Coronary artery (tissue), 2 donors: ENCODE measurements around the gene MARCKS.

Experiments used
- DNase-seq: peaks from one replicate; pipeline ENCODE4 v3.0.0-alpha.2; 2017; ENCODE audit warnings: low spot score
- H3K27ac ChIP-seq, 2 donors: fragments of 200-600 bp; sonication (generic); one replicate each; pipeline ENCODE4 v1.5.1; 2016 to 2019
- H3K4me3 ChIP-seq: fragments of 200-600 bp; sonication (generic); 2 replicates; pipeline ENCODE4 v1.5.1; 2016; ENCODE audit warnings: mild to moderate bottlenecking, moderate library complexity
- TF ChIP-seq, protein P1 (sequence below): fragments of 200-600 bp; sonication (generic); IDR thresholded peaks from one replicate; pipeline ENCODE4 v1.5.1; 2019; ENCODE audit warnings: antibody characterized with exemption

The MARCKS gene

GRCh38 chr6:113848280-113848679 is 8.9 kb upstream of the MARCKS start:
- DNase-seq: no peak
- Histone ChIP-seq H3K27ac (no peak overlapping the region), H3K4me3 (no peak overlapping the region)
- TF ChIP-seq, protein P1, sequence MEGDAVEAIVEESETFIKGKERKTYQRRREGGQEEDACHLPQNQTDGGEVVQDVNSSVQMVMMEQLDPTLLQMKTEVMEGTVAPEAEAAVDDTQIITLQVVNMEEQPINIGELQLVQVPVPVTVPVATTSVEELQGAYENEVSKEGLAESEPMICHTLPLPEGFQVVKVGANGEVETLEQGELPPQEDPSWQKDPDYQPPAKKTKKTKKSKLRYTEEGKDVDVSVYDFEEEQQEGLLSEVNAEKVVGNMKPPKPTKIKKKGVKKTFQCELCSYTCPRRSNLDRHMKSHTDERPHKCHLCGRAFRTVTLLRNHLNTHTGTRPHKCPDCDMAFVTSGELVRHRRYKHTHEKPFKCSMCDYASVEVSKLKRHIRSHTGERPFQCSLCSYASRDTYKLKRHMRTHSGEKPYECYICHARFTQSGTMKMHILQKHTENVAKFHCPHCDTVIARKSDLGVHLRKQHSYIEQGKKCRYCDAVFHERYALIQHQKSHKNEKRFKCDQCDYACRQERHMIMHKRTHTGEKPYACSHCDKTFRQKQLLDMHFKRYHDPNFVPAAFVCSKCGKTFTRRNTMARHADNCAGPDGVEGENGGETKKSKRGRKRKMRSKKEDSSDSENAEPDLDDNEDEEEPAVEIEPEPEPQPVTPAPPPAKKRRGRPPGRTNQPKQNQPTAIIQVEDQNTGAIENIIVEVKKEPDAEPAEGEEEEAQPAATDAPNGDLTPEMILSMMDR: no peak

GRCh38 chr6:113848811-113849210 is 8.3 kb upstream of the MARCKS start:
- TF ChIP-seq, protein P1: no peak
- H3K27ac ChIP-seq: no peak overlapping the region
- no peak overlapping the region for H3K4me3 ChIP-seq
- no peak for DNase-seq

- no peak for DNase-seq
- no peak overlapping the region for H3K27ac ChIP-seq
- TF ChIP-seq, protein P1: no peak
- no peak overlapping the region for H3K4me3 ChIP-seq
These were observed 3.9 kb upstream of the MARCKS start for GRCh38 chr6:113853252-113853651.

DNA sequence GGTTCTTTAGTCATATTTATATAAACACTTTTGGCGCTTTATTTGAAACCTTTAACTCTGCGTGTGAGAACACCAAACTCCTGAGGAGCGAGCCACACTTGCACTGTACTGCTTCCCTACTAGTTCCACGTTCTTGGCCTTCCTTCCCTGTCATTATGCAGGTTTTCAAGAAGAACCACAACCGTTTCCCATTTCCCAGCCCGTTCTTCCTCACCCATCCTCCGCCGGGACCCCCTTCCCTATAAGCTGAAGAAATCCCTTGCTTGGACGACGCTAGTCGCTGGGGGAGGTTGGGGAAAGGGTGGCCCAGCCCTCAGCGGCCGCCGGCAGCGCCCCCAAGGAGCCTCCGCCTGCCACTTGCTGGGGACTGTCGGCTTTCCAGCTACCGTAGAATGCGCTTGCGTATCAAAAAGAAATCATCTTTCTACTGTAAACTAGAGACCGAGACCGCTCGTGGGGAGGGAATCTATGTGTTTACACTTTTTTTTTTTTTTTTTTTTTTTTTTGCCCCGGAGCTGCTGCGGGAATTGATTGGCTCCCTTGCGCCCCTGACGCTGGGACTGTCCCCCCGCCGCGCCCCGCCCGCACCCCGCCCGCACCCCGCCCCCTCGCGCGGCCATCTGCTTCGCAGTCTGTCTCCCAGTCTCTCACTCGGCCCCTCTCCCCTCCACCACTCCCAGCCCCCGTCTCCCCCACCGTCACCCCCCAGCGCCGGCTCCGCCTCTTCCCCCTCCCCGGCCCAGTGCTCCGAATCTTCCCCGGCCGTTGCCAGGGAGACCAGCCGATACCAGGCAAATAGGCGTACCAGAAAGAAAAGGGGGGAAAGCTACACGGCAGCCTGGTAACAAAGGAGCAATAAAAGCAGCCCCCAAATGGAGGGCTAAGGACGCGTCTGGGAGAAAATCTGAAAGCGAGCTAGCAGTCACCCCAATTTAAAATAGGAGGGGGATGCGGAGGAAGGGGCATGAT is 2.3 kb upstream of the MARCKS start:
- Histone ChIP-seq H3K27ac (peak overlapping the region; percentile 65 to 81), H3K4me3 (peak overlapping the region; percentile 86)
- peak; percentile 81 for DNase-seq
- TF ChIP-seq, protein P1: no peak

- TF ChIP-seq, protein P1: no peak
- peak; percentile 74 for DNase-seq
- H3K27ac ChIP-seq: peak overlapping the region; percentile 65 to 81
- peak overlapping the region; percentile 86 for H3K4me3 ChIP-seq
These were observed 1.4 kb upstream of the MARCKS start for GRCh38 chr6:113855500-113856374.

GRCh38 chr6:113856375-113856624 is 845 bp upstream of the MARCKS start:
- peak overlapping the region; percentile 65 to 81 for H3K27ac ChIP-seq
- TF ChIP-seq, protein P1: no peak
- peak overlapping the region; percentile 86 for H3K4me3 ChIP-seq
- no peak for DNase-seq
